PC-3 (cell line): ENCODE results near the gene THUMPD1. TPM values are rescaled to one million over a fixed set of nuclear protein-coding genes. Genes with fewer than 3 reads are reported as not detected.

Experiments used
- ATAC-seq: fragments of 200-7000 bp; cut with Tn5 transposase; 2 replicates; pipeline ENCODE4 v1.9.1; 2020; ENCODE audit warnings: mild to moderate bottlenecking, moderate library complexity
- BruUV-seq: library from RNA; stranded (reverse); fragments of 400-500 nt; replicated peaks from 2 replicates; lab custom pipeline; 2021; lab: Mats Ljungman, UMichigan
- CTCF ChIA-PET: fragments of 300-600 bp; sonication (Branson Sonifier 250); formaldehyde crosslinking; loops from one replicate; lab custom pipeline; 2022; ENCODE audit warnings: antibody characterized with exemption; lab: Charles Lee
- POLR2A ChIA-PET: fragments of 300-600 bp; sonication (Branson Sonifier 250); formaldehyde crosslinking; loops from one replicate; lab custom pipeline; 2022; ENCODE audit warnings: antibody characterized with exemption; ENCODE audit not compliant: unreplicated experiment; lab: Charles Lee
- DNase-seq: peaks from one replicate; pipeline ENCODE4 v3.0.0-alpha.2; 2015
- H2AFZ ChIP-seq: fragments of 300-600 bp; sonication (generic); 2 replicates; pipeline ENCODE4 v1.6.0; 2016; ENCODE audit warnings: antibody characterized with exemption, low read length
- H3F3A ChIP-seq: fragments of 300-600 bp; sonication (generic); one replicate; pipeline ENCODE4 v1.6.0; 2017; ENCODE audit warnings: antibody characterized with exemption, low read length, control low read depth, mild to moderate bottlenecking; ENCODE audit not compliant: unreplicated experiment
- H3K27ac ChIP-seq: fragments of 300-600 bp; sonication (generic); 2 replicates; pipeline ENCODE4 v1.5.1; 2016; ENCODE audit warnings: mild to moderate bottlenecking, low read length
- H3K27me3 ChIP-seq: fragments of 300-600 bp; sonication (generic); 2 replicates; pipeline ENCODE4 v1.6.1; 2016; ENCODE audit warnings: low read length, mixed read lengths
- H3K36me3 ChIP-seq: fragments of 300-600 bp; sonication (generic); 2 replicates; pipeline ENCODE4 v1.6.1; 2016; ENCODE audit warnings: low read depth, mixed run types, low read length, mixed read lengths
- H3K4me1 ChIP-seq: fragments of 300-600 bp; sonication (generic); 2 replicates; pipeline ENCODE4 v1.5.1; 2016; ENCODE audit warnings: low read length; ENCODE audit not compliant: insufficient read depth
- H3K4me2 ChIP-seq: fragments of 300-600 bp; sonication (generic); 2 replicates; pipeline ENCODE4 v1.6.0; 2016; ENCODE audit warnings: low read length
- H3K4me3 ChIP-seq: fragments of 300-600 bp; sonication (generic); 2 replicates; pipeline ENCODE4 v1.5.1; 2016; ENCODE audit warnings: mild to moderate bottlenecking, low read length, mixed read lengths
- H3K79me2 ChIP-seq: fragments of 300-600 bp; sonication (generic); 2 replicates; pipeline ENCODE4 v1.6.1; 2017; ENCODE audit warnings: low read length, mixed read lengths
- H3K9ac ChIP-seq: fragments of 300-600 bp; sonication (generic); 2 replicates; pipeline ENCODE4 v1.6.0; 2016; ENCODE audit warnings: mild to moderate bottlenecking, low read length
- H3K9me2 ChIP-seq: fragments of 300-600 bp; sonication (generic); replicated peaks from 2 replicates; pipeline ENCODE4 v1.6.1; 2016; ENCODE audit warnings: mixed run types, low read length, mixed read lengths
- H3K9me3 ChIP-seq: fragments of 300-600 bp; sonication (generic); 2 replicates; pipeline ENCODE4 v1.6.1; 2016; ENCODE audit warnings: low read length, mixed read lengths
- H4K20me1 ChIP-seq: fragments of 300-600 bp; sonication (generic); 2 replicates; pipeline ENCODE4 v1.6.1; 2016; ENCODE audit warnings: low read length, mixed read lengths
- CTCF ChIP-seq: fragments of 300-600 bp; sonication (generic); conservative IDR thresholded peaks from 2 replicates; pipeline ENCODE4 v1.5.1; 2017; ENCODE audit warnings: antibody characterized with exemption, low read depth, mild to moderate bottlenecking, low read length
- EZH2 ChIP-seq: fragments of 300-600 bp; sonication (generic); IDR thresholded peaks from one replicate; pipeline ENCODE4 v1.6.1; 2017; ENCODE audit warnings: antibody characterized with exemption, mild to moderate bottlenecking, low read length; ENCODE audit not compliant: unreplicated experiment
- EZH2phosphoT487 ChIP-seq: fragments of 300-600 bp; sonication (generic); IDR thresholded peaks from 2 replicates; pipeline ENCODE4 v1.6.1; 2018; ENCODE audit warnings: mild to moderate bottlenecking, antibody characterized with exemption, low read length, borderline replicate concordance
- intact Hi-C: fragments of 100-400 bp; cut with micrococcal nuclease; formaldehyde crosslinking; loops from 2 replicates; pipeline ENCODE4 v1.9.0; 2023
- total RNA-seq: library from RNA; depleted of rRNA; stranded (reverse); fragments of >200 nt; gene quantifications from 2 replicates; pipeline ENCODE4 v1.2.3, GENCODE V29; 2014

The THUMPD1 gene
- total RNA-seq, 1 experiment from 2014 or later: 44.9 TPM

- POLR2A ChIA-PET: no interaction called here
- H3K79me2 ChIP-seq: no peaks in the 10 kb centered on the region
- H3K4me1 ChIP-seq: no peaks in the 10 kb centered on the region
- no peak overlapping the region for H3K9ac ChIP-seq
- no peaks in the 10 kb centered on the region for H4K20me1 ChIP-seq
- H2AFZ ChIP-seq: no peak overlapping the region
- H3K36me3 ChIP-seq: no peaks in the 10 kb centered on the region
- no peaks in the 10 kb centered on the region for H3F3A ChIP-seq
- intact Hi-C loops: no loop called here
- TF ChIP-seq CTCF (peak; percentile 80), EZH2phosphoT487 (no peak), EZH2 (no peak)
- H3K9me3 ChIP-seq: no peaks in the 10 kb centered on the region
- no TSS peak for BruUV-seq
- no peak overlapping the region for H3K27ac ChIP-seq
- no peak overlapping the region for H3K4me2 ChIP-seq
- H3K4me3 ChIP-seq: no peak overlapping the region
- no peaks in the 10 kb centered on the region for H3K9me2 ChIP-seq
- ATAC-seq (peak; percentile 99), DNase-seq (peak; percentile 83)
- H3K27me3 ChIP-seq: no peaks in the 10 kb centered on the region
- CTCF ChIA-PET: interaction anchor here (0.6 kb wide), 1 partner anchor 77 kb away, joined by 3 read pairs; no protein-coding TSS in a partner anchor
These were observed 33.2 kb upstream of the THUMPD1 start for GRCh38 chr16:20774703-20775362.

- Histone ChIP-seq H3F3A (no peaks in the 10 kb centered on the region), H3K27me3 (no peaks in the 10 kb centered on the region)
These were observed 32.1 kb upstream of the THUMPD1 start for GRCh38 chr16:20773679-20774078.

More at GRCh38 chr16:20773679-20774078, 32.1 kb upstream of the THUMPD1 start:
- Histone ChIP-seq H3K27ac (no peak overlapping the region), H3K4me2 (no peak overlapping the region), H3K9ac (no peak overlapping the region), H3K9me2 (no peaks in the 10 kb centered on the region), H3K79me2 (no peaks in the 10 kb centered on the region), H2AFZ (no peak overlapping the region), H3K4me3 (no peak overlapping the region), H4K20me1 (no peaks in the 10 kb centered on the region), H3K36me3 (no peaks in the 10 kb centered on the region), H3K9me3 (no peaks in the 10 kb centered on the region), H3K4me1 (no peaks in the 10 kb centered on the region)
- CTCF ChIA-PET: interaction anchor here (0.6 kb wide), 1 partner anchor 1211 kb away, joined by 3 read pairs; no protein-coding TSS in a partner anchor
- ATAC-seq: no peak
- TF ChIP-seq CTCF: no peak
- TF ChIP-seq EZH2: no peak
- TF ChIP-seq EZH2phosphoT487: no peak
- intact Hi-C loops: no loop called here
- POLR2A ChIA-PET: no interaction called here
- no peak for DNase-seq
- BruUV-seq: no TSS peak
